HCT116 (cell line): Measurements from ENCODE around the gene CUBN. TPM values are rescaled to one million over a fixed set of nuclear protein-coding genes. Genes with fewer than 3 reads are reported as not detected.

Source experiments
- ATAC-seq: fragments of 200-7000 bp; cut with Tn5 transposase; 2 replicates; pipeline ENCODE4 v1.9.1; 2020; ENCODE audit warnings: mild to moderate bottlenecking, moderate library complexity
- BruUV-seq: library from RNA; stranded (reverse); fragments of 400-500 nt; replicated peaks from 2 replicates; lab custom pipeline; 2021; lab: Mats Ljungman, UMichigan
- CTCF ChIA-PET: fragments of 300-600 bp; sonication (Branson Sonifier 250); formaldehyde crosslinking; loops from one replicate; lab custom pipeline; 2021; ENCODE audit warnings: antibody characterized with exemption; lab: Charles Lee
- POLR2A ChIA-PET: fragments of 300-600, 350-600 bp; sonication (Branson Sonifier 250); formaldehyde crosslinking; loops from one replicate; lab custom pipeline; 2021; ENCODE audit warnings: antibody characterized with exemption; lab: Charles Lee
- RAD21 ChIA-PET, 2 experiments: fragments of 300-600 bp; sonication (Branson Sonifier 250); formaldehyde crosslinking; loops; one replicate each; lab custom pipeline; 2023; ENCODE audit warnings: low total read pairs in 2 of 2; ENCODE audit not compliant: uncharacterized antibody in 2 of 2, unreplicated experiment in 2 of 2, low non-redundant PET in 1 of 2; lab: Charles Lee
- DNase-seq: peaks from one replicate; pipeline ENCODE4 v3.0.0-alpha.2; 2010; ENCODE audit warnings: low read depth, low spot score
- H2AFZ ChIP-seq: fragments of 200-600 bp; shearing (Covaris generic), sonication (generic); 2 replicates; pipeline ENCODE4 v1.6.1; 2017; ENCODE audit warnings: low read depth, mixed run types, mixed read lengths, antibody characterized with exemption, low read length; ENCODE audit not compliant: poor library complexity, severe bottlenecking
- H3K27ac ChIP-seq: 2 replicates; pipeline ENCODE4 v1.5.1; 2012; ENCODE audit warnings: low read depth, low read length
- H3K27me3 ChIP-seq: fragments of 200-600 bp; sonication (generic); 2 replicates; pipeline ENCODE4 v1.6.1; 2016; ENCODE audit warnings: mixed run types, low read length, mixed read lengths; ENCODE audit not compliant: insufficient read depth
- H3K36me3 ChIP-seq, 2 experiments: fragments of 200-500 bp in 1 of 2; fragments of 200-600 bp in 1 of 2; sonication (Bioruptor generic) in 1 of 2; sonication (generic) in 1 of 2; 2 replicates each; pipeline versions ENCODE4 v1.5.1 to v1.6.1; 2014 to 2016; ENCODE audit warnings: low read length in 2 of 2, inconsistent platforms in 1 of 2, mixed read lengths in 1 of 2, mixed run types in 1 of 2; ENCODE audit not compliant: insufficient read depth in 2 of 2, control insufficient read depth in 1 of 2
- H3K4me1 ChIP-seq, 2 experiments: fragments of 200-600 bp in 1 of 2; sonication (generic) in 1 of 2; 2 replicates each; pipeline versions ENCODE4 v1.5.1 to v1.6.1; 2012 to 2017; ENCODE audit warnings: low read length in 2 of 2, inconsistent platforms in 1 of 2, mild to moderate bottlenecking in 1 of 2, mixed read lengths in 1 of 2, mixed run types in 1 of 2, moderate library complexity in 1 of 2; ENCODE audit not compliant: insufficient read depth in 2 of 2, control insufficient read depth in 1 of 2
- H3K4me2 ChIP-seq: fragments of 200-600 bp; sonication (generic); 2 replicates; pipeline ENCODE4 v1.6.1; 2017; ENCODE audit warnings: mixed run types, low read length, mixed read lengths
- H3K4me3 ChIP-seq, 2 experiments: fragments of 200-600 bp in 1 of 2; sonication (generic) in 1 of 2; replicated peaks in 1 of 2; 2 replicates each; pipeline ENCODE4 v1.5.1; 2011 to 2016; ENCODE audit warnings: low read length in 2 of 2, control low read depth in 1 of 2, low read depth in 1 of 2, mild to moderate bottlenecking in 1 of 2, mixed read lengths in 1 of 2, mixed run types in 1 of 2
- H3K79me2 ChIP-seq: fragments of 200-600 bp; sonication (generic); 2 replicates; pipeline ENCODE4 v1.6.1; 2017; ENCODE audit warnings: mild to moderate bottlenecking, mixed run types, low read length, moderate library complexity, mixed read lengths; ENCODE audit not compliant: insufficient read depth
- H3K9ac ChIP-seq: fragments of 200-600 bp; sonication (generic); 2 replicates; pipeline ENCODE4 v1.6.1; 2016; ENCODE audit warnings: low read length, mixed read lengths
- H3K9me2 ChIP-seq: fragments of 200-600 bp; sonication (generic), shearing (Covaris generic); 2 replicates; pipeline ENCODE4 v1.6.1; 2017; ENCODE audit warnings: mixed run types, mild to moderate bottlenecking, moderate library complexity; ENCODE audit not compliant: insufficient read depth
- H3K9me3 ChIP-seq, 2 experiments: fragments of 200-500 bp in 1 of 2; fragments of 200-600 bp in 1 of 2; sonication (Bioruptor generic) in 1 of 2; sonication (generic) in 1 of 2; 2 replicates each; pipeline ENCODE4 v1.6.1; 2014 to 2017; ENCODE audit warnings: low read length in 2 of 2, mixed read lengths in 2 of 2, inconsistent platforms in 1 of 2, low read depth in 1 of 2, mild to moderate bottlenecking in 1 of 2, mixed run types in 1 of 2, moderate library complexity in 1 of 2; ENCODE audit not compliant: control insufficient read depth in 1 of 2, insufficient read depth in 1 of 2
- H4K20me1 ChIP-seq: fragments of 200-600 bp; sonication (generic), shearing (Covaris generic); 2 replicates; pipeline ENCODE4 v1.6.1; 2017; ENCODE audit warnings: mixed run types, mild to moderate bottlenecking, moderate library complexity; ENCODE audit not compliant: insufficient read depth
- CBX3 ChIP-seq: IDR thresholded peaks from 2 replicates; pipeline ENCODE4 v1.6.1; 2012; ENCODE audit warnings: low read depth
- CEBPB ChIP-seq: IDR thresholded peaks from 2 replicates; pipeline ENCODE4 v1.6.1; 2012; ENCODE audit warnings: low read depth
- EGR1 ChIP-seq: IDR thresholded peaks from 2 replicates; pipeline ENCODE4 v1.6.1; 2012; ENCODE audit warnings: low read depth
- EZH2phosphoT487 ChIP-seq: fragments of 200-600 bp; IDR thresholded peaks from 2 replicates; pipeline ENCODE4 v1.6.1; 2018; ENCODE audit warnings: antibody characterized with exemption, borderline replicate concordance
- FOSL1 ChIP-seq: IDR thresholded peaks from 2 replicates; pipeline ENCODE4 v1.6.1; 2012; ENCODE audit warnings: low read depth
- JUND ChIP-seq: IDR thresholded peaks from 2 replicates; pipeline ENCODE4 v1.6.1; 2012
- POLR2A ChIP-seq: IDR thresholded peaks from 2 replicates; pipeline ENCODE4 v1.7.0; 2011; ENCODE audit warnings: borderline replicate concordance; ENCODE audit not compliant: insufficient read depth, insufficient read length; ENCODE audit errors: extremely low read depth
- POLR2AphosphoS5 ChIP-seq: IDR thresholded peaks from 2 replicates; pipeline ENCODE4 v1.6.1; 2011; ENCODE audit warnings: mild to moderate bottlenecking, low read depth, low read length, moderate library complexity
- SIN3A ChIP-seq: IDR thresholded peaks from 2 replicates; pipeline ENCODE4 v1.6.1; 2012; ENCODE audit warnings: low read depth
- SP1 ChIP-seq: IDR thresholded peaks from 2 replicates; pipeline ENCODE4 v1.6.1; 2012; ENCODE audit warnings: low read depth
- ZFX ChIP-seq: fragments of 450-650 bp; IDR thresholded peaks from 2 replicates; pipeline ENCODE4 v1.6.1; 2017
- ZNF274 ChIP-seq: fragments of 200-500 bp; sonication (Bioruptor generic); IDR thresholded peaks from 2 replicates; pipeline ENCODE4 v1.6.1; 2014; ENCODE audit warnings: mild to moderate bottlenecking, low read depth, low read length, inconsistent platforms
- intact Hi-C: fragments of 100-400 bp; cut with micrococcal nuclease; formaldehyde crosslinking; loops from 2 replicates; pipeline ENCODE4 v1.10.0; 2022
- total RNA-seq: library from RNA; stranded (reverse); gene quantifications from one replicate; pipeline ENCODE4 v1.2.1, GENCODE V29; 2021; ENCODE audit not compliant: unreplicated experiment
- TF ChIP-seq, protein P1 (sequence below), 3 experiments: fragments of 200-600 bp in 1 of 3; sonication (generic) in 1 of 3; IDR thresholded peaks in 2 of 3; conservative IDR thresholded peaks in 1 of 3; 2 replicates each; pipeline ENCODE4 v1.5.1; 2012 to 2017; ENCODE audit warnings: low read depth in 2 of 3, low read length in 2 of 3, antibody characterized with exemption in 1 of 3, borderline replicate concordance in 1 of 3, control low read depth in 1 of 3, mild to moderate bottlenecking in 1 of 3, mixed read lengths in 1 of 3, mixed run types in 1 of 3, moderate library complexity in 1 of 3; ENCODE audit not compliant: insufficient read depth in 1 of 3
- TF ChIP-seq, protein P2 (sequence below): IDR thresholded peaks from 2 replicates; pipeline ENCODE4 v1.6.1; 2011; ENCODE audit warnings: mild to moderate bottlenecking, low read length, moderate library complexity; ENCODE audit not compliant: insufficient replicate concordance; ENCODE audit errors: extremely low read depth
- TF ChIP-seq, protein P3 (sequence below): IDR thresholded peaks from 2 replicates; pipeline ENCODE4 v1.6.1; 2012
- TF ChIP-seq, protein P4 (sequence below): IDR thresholded peaks from 2 replicates; pipeline ENCODE4 v1.6.1; 2012; ENCODE audit warnings: low read depth

CUBN gene
- total RNA-seq, 1 experiment from 2014 or later = 1.2 TPM

DNA sequence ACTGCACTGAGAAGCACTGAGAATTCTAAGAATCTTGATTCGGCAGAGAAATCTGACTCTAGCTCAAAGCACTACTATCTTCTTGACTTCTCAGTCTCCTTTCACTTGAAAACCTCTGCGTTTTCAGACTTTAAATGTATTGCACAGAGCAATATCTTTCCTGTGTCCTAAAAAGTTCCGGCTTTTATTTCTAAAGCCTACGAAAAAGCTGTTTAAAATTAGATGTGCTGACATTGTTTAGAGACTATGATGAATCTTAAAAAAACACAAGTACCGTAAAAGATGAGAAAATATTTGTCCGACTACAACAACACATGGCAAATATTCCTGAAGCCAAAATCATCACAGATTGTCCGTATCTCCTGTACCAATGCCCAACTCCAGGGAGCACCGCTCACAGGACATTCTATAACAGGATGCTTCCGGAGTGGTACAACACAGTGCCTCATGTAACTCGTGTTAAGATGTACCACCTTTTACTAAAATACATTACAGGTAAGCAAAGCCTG is 136.9 kb downstream of the CUBN start:
- no peak overlapping the region for H3K4me3 ChIP-seq
- no peak overlapping the region for H3K4me2 ChIP-seq
- no peaks in the 10 kb centered on the region for H3K9me3 ChIP-seq
- no TSS peak for BruUV-seq
- H3K36me3 ChIP-seq = no peaks in the 10 kb centered on the region
- no peak overlapping the region for H2AFZ ChIP-seq
- POLR2A ChIA-PET = no interaction called here
- no peak overlapping the region for H3K9ac ChIP-seq
- no peaks in the 10 kb centered on the region for H3K9me2 ChIP-seq
- DNase-seq (no peak), ATAC-seq (no peak)
- no peak overlapping the region for H3K27ac ChIP-seq
- TF ChIP-seq CBX3 = no peak
- TF ChIP-seq, protein P1, sequence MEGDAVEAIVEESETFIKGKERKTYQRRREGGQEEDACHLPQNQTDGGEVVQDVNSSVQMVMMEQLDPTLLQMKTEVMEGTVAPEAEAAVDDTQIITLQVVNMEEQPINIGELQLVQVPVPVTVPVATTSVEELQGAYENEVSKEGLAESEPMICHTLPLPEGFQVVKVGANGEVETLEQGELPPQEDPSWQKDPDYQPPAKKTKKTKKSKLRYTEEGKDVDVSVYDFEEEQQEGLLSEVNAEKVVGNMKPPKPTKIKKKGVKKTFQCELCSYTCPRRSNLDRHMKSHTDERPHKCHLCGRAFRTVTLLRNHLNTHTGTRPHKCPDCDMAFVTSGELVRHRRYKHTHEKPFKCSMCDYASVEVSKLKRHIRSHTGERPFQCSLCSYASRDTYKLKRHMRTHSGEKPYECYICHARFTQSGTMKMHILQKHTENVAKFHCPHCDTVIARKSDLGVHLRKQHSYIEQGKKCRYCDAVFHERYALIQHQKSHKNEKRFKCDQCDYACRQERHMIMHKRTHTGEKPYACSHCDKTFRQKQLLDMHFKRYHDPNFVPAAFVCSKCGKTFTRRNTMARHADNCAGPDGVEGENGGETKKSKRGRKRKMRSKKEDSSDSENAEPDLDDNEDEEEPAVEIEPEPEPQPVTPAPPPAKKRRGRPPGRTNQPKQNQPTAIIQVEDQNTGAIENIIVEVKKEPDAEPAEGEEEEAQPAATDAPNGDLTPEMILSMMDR (IDR thresholded peaks at IDR 0.05 in 2 of 3, conservative IDR thresholded peaks at IDR 0.05 in 1 of 3; ENCODE audit: borderline replicate concordance in 1 of 3, insufficient read depth in 1 of 3, low read depth in 2 of 3, low read length in 2 of 3) = no peak
- TF ChIP-seq EZH2phosphoT487 = no peak
- no peak for TF ChIP-seq ZNF274
- no peak for TF ChIP-seq SP1
- TF ChIP-seq, protein P2, sequence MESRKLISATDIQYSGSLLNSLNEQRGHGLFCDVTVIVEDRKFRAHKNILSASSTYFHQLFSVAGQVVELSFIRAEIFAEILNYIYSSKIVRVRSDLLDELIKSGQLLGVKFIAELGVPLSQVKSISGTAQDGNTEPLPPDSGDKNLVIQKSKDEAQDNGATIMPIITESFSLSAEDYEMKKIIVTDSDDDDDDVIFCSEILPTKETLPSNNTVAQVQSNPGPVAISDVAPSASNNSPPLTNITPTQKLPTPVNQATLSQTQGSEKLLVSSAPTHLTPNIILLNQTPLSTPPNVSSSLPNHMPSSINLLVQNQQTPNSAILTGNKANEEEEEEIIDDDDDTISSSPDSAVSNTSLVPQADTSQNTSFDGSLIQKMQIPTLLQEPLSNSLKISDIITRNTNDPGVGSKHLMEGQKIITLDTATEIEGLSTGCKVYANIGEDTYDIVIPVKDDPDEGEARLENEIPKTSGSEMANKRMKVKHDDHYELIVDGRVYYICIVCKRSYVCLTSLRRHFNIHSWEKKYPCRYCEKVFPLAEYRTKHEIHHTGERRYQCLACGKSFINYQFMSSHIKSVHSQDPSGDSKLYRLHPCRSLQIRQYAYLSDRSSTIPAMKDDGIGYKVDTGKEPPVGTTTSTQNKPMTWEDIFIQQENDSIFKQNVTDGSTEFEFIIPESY = no peak
- TF ChIP-seq POLR2AphosphoS5 = no peak
- no peak for TF ChIP-seq ZFX
- TF ChIP-seq SIN3A = no peak
- TF ChIP-seq FOSL1 = no peak
- TF ChIP-seq POLR2A = no peak
- TF ChIP-seq, protein P3, sequence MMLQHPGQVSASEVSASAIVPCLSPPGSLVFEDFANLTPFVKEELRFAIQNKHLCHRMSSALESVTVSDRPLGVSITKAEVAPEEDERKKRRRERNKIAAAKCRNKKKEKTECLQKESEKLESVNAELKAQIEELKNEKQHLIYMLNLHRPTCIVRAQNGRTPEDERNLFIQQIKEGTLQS = no peak
- no peak for TF ChIP-seq EGR1
- TF ChIP-seq CEBPB = no peak
- TF ChIP-seq, protein P4, sequence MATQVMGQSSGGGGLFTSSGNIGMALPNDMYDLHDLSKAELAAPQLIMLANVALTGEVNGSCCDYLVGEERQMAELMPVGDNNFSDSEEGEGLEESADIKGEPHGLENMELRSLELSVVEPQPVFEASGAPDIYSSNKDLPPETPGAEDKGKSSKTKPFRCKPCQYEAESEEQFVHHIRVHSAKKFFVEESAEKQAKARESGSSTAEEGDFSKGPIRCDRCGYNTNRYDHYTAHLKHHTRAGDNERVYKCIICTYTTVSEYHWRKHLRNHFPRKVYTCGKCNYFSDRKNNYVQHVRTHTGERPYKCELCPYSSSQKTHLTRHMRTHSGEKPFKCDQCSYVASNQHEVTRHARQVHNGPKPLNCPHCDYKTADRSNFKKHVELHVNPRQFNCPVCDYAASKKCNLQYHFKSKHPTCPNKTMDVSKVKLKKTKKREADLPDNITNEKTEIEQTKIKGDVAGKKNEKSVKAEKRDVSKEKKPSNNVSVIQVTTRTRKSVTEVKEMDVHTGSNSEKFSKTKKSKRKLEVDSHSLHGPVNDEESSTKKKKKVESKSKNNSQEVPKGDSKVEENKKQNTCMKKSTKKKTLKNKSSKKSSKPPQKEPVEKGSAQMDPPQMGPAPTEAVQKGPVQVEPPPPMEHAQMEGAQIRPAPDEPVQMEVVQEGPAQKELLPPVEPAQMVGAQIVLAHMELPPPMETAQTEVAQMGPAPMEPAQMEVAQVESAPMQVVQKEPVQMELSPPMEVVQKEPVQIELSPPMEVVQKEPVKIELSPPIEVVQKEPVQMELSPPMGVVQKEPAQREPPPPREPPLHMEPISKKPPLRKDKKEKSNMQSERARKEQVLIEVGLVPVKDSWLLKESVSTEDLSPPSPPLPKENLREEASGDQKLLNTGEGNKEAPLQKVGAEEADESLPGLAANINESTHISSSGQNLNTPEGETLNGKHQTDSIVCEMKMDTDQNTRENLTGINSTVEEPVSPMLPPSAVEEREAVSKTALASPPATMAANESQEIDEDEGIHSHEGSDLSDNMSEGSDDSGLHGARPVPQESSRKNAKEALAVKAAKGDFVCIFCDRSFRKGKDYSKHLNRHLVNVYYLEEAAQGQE = no peak
- TF ChIP-seq JUND = no peak
- RAD21 ChIA-PET = no interaction called here
- intact Hi-C loops = no loop called here
- no peaks in the 10 kb centered on the region for H3K79me2 ChIP-seq
- H3K27me3 ChIP-seq = no peaks in the 10 kb centered on the region
- CTCF ChIA-PET = no interaction called here
- H3K4me1 ChIP-seq = no peaks in the 10 kb centered on the region
- H4K20me1 ChIP-seq = no peaks in the 10 kb centered on the region
